Stomach (tissue), 4 donors: ENCODE results near the gene DIAPH2.

ENCODE experiments used
- EP300 ChIP-seq: sonication (generic); formaldehyde crosslinking; IDR thresholded peaks from one replicate; pipeline ENCODE4 v1.6.1; 2017; ENCODE audit warnings: antibody characterized with exemption
- POLR2A ChIP-seq, 4 donors: fragments of 450-650 bp; IDR thresholded peaks; one replicate each; pipeline ENCODE4 v1.6.1; 2016; ENCODE audit warnings: antibody characterized with exemption in 4 of 4, control low read depth in 2 of 4, mild to moderate bottlenecking in 1 of 4, moderate library complexity in 1 of 4
- POLR2AphosphoS5 ChIP-seq, 3 donors: sonication (generic); formaldehyde crosslinking; IDR thresholded peaks; one replicate each; pipeline ENCODE4 v1.6.1; 2016; ENCODE audit warnings: antibody characterized with exemption in 3 of 3
- TF ChIP-seq, protein P1 (sequence below), 7 experiments: fragments of 450-650 bp in 4 of 7; fragments of 200-600 bp in 3 of 7; sonication (generic) in 3 of 7; IDR thresholded peaks; one replicate each; pipeline ENCODE4 v1.5.1; 2016 to 2019; ENCODE audit warnings: antibody characterized with exemption in 7 of 7, control low read depth in 2 of 7, mild to moderate bottlenecking in 1 of 7

DNA sequence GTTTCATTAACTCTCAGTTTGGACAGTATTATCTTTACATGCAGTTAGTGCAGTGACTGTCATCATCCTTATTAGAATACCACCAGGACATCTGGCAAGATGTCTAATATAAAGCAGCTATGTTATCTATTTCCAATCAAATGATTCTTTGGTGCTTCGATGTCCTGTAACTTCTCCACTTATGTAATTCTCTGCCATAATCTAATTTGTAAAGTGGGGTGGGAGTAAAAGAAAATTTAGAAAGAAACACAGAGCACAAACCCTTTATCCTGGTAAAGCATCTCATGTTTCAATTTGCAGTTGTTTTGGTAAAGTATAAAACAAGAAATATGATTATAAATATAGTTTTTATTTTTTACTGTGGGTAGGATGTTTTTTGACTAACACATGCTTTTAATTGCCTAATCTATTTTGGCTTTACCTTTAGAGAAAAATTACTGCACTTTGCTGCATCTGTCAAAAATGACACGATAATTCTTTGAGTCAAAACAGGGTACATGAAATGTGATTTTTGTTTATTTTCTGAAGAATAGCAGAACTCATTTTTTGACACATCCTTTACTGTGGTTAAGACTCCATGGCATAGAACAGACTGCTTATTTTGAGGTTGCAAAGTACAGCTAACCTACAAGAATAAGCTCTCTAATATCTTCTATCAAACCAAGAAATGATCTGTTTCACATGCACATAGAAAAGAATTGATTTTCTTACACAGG lies 581.9 kb downstream of the DIAPH2 start:
- TF ChIP-seq, protein P1, sequence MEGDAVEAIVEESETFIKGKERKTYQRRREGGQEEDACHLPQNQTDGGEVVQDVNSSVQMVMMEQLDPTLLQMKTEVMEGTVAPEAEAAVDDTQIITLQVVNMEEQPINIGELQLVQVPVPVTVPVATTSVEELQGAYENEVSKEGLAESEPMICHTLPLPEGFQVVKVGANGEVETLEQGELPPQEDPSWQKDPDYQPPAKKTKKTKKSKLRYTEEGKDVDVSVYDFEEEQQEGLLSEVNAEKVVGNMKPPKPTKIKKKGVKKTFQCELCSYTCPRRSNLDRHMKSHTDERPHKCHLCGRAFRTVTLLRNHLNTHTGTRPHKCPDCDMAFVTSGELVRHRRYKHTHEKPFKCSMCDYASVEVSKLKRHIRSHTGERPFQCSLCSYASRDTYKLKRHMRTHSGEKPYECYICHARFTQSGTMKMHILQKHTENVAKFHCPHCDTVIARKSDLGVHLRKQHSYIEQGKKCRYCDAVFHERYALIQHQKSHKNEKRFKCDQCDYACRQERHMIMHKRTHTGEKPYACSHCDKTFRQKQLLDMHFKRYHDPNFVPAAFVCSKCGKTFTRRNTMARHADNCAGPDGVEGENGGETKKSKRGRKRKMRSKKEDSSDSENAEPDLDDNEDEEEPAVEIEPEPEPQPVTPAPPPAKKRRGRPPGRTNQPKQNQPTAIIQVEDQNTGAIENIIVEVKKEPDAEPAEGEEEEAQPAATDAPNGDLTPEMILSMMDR (IDR thresholded peaks at IDR 0.05) = no peak
- TF ChIP-seq EP300 = no peak
- TF ChIP-seq POLR2A (IDR thresholded peaks at IDR 0.05) = no peak
- TF ChIP-seq POLR2AphosphoS5 (IDR thresholded peaks at IDR 0.05) = no peak
